Endothelial cell of umbilical vein (primary cell): ENCODE data around the gene RNU7-1. TPM values are rescaled to one million over a fixed set of nuclear protein-coding genes. Genes with fewer than 3 reads are reported as not detected.
A peak's percentile ranks its signal among the peaks of the same experiment; 100 is the strongest.

ENCODE experiments used
- BruUV-seq: library from RNA; stranded (reverse); fragments of 400-500 nt; replicated peaks from 2 replicates; lab custom pipeline; 2021; lab: Mats Ljungman, UMichigan
- CTCF ChIA-PET: fragments of 300-600, 350-600 bp; sonication (Branson Sonifier 250); formaldehyde crosslinking; loops from one replicate; lab custom pipeline; 2021; ENCODE audit warnings: antibody characterized with exemption, inconsistent platforms; lab: Charles Lee
- POLR2A ChIA-PET: fragments of 300-600, 350-600 bp; sonication (Branson Sonifier 250); formaldehyde crosslinking; loops from one replicate; lab custom pipeline; 2021; ENCODE audit warnings: antibody characterized with exemption, inconsistent platforms; lab: Charles Lee
- DNase-seq: peaks from one replicate; pipeline ENCODE4 v3.0.0-alpha.2; 2011; ENCODE audit warnings: low read depth, low spot score
- FAIRE-seq: peaks from 2 replicates; lab custom pipeline; 2011; peaks lifted over from hg19 to GRCh38; lab: Jason Lieb, UNC
- H2AFZ ChIP-seq: 2 replicates; pipeline ENCODE4 v1.6.0; 2012; ENCODE audit warnings: low read depth, low read length, control low read depth, inconsistent platforms
- H3K27ac ChIP-seq: 2 replicates; pipeline ENCODE4 v1.5.1; 2011; ENCODE audit warnings: low read depth, mild to moderate bottlenecking, control low read depth, low read length, moderate library complexity; ENCODE audit not compliant: insufficient read depth
- H3K27me3 ChIP-seq, 2 experiments: 2 replicates each; pipeline versions ENCODE4 v1.6.0 to v1.6.1; 2011; ENCODE audit warnings: low read length in 2 of 2, mixed read lengths in 1 of 2; ENCODE audit not compliant: control insufficient read depth in 2 of 2, insufficient read depth in 2 of 2
- H3K36me3 ChIP-seq, 2 experiments: 2 replicates in 1 of 2; 3 replicates in 1 of 2; pipeline ENCODE4 v1.5.1; 2011; ENCODE audit warnings: low read length in 2 of 2, mild to moderate bottlenecking in 1 of 2, moderate library complexity in 1 of 2; ENCODE audit not compliant: control insufficient read depth in 2 of 2, insufficient read depth in 2 of 2; ENCODE audit errors: extremely low read depth in 1 of 2
- H3K4me1 ChIP-seq: 3 replicates; pipeline ENCODE4 v1.5.1; 2011; ENCODE audit warnings: mild to moderate bottlenecking, low read length; ENCODE audit not compliant: control insufficient read depth, insufficient read depth; ENCODE audit errors: extremely low read depth
- H3K4me2 ChIP-seq: 2 replicates; pipeline ENCODE4 v1.6.1; 2011; ENCODE audit warnings: low read length, control low read depth, mixed read lengths; ENCODE audit not compliant: insufficient read depth
- H3K4me3 ChIP-seq, 3 experiments: fragments of 200-600 bp in 1 of 3; sonication (generic), shearing (Covaris generic) in 1 of 3; replicated peaks in 1 of 3; 2 replicates each; pipeline ENCODE4 v1.5.1; 2011 to 2016; ENCODE audit warnings: control low read depth in 3 of 3, low read length in 3 of 3, mild to moderate bottlenecking in 2 of 3, inconsistent platforms in 1 of 3, low read depth in 1 of 3, moderate library complexity in 1 of 3; ENCODE audit not compliant: insufficient read depth in 1 of 3
- H3K79me2 ChIP-seq: 2 replicates; pipeline ENCODE4 v1.6.0; 2012; ENCODE audit warnings: low read length, inconsistent platforms; ENCODE audit not compliant: control insufficient read depth, insufficient read depth
- H3K9ac ChIP-seq: replicated peaks from 2 replicates; pipeline ENCODE3; 2011; ENCODE audit warnings: low read length, control low read depth; ENCODE audit not compliant: insufficient read depth; ENCODE audit errors: extremely low read depth
- H3K9me1 ChIP-seq: replicated peaks from 3 replicates; pipeline ENCODE4 v1.6.0; 2011; ENCODE audit warnings: mild to moderate bottlenecking, low read length; ENCODE audit not compliant: control insufficient read depth, insufficient read depth; ENCODE audit errors: extremely low read depth
- H3K9me3 ChIP-seq: replicated peaks from 2 replicates; pipeline ENCODE4 v1.5.1; 2012; ENCODE audit warnings: low read length, inconsistent platforms; ENCODE audit not compliant: control insufficient read depth, insufficient read depth
- H4K20me1 ChIP-seq: replicated peaks from 2 replicates; pipeline ENCODE3; 2011; ENCODE audit warnings: mild to moderate bottlenecking, low read length; ENCODE audit not compliant: control insufficient read depth, insufficient read depth; ENCODE audit errors: extremely low read depth
- EZH2 ChIP-seq: IDR thresholded peaks from 2 replicates; pipeline ENCODE4 v1.6.1; 2012; ENCODE audit warnings: borderline replicate concordance, low read depth, mild to moderate bottlenecking, moderate library complexity, low read length, inconsistent platforms; ENCODE audit not compliant: severe bottlenecking
- FOS ChIP-seq: IDR thresholded peaks from 2 replicates; pipeline ENCODE4 v1.6.1; 2011; ENCODE audit warnings: mild to moderate bottlenecking, low read length, moderate library complexity, borderline replicate concordance; ENCODE audit not compliant: insufficient read depth
- GATA2 ChIP-seq: IDR thresholded peaks from 2 replicates; pipeline ENCODE4 v1.7.0; 2011; ENCODE audit warnings: low read depth, mild to moderate bottlenecking, moderate library complexity, mixed read lengths, low read length; ENCODE audit not compliant: insufficient read length, insufficient read depth
- JUN ChIP-seq: IDR thresholded peaks from 2 replicates; pipeline ENCODE4 v1.6.1; 2011; ENCODE audit warnings: borderline replicate concordance, low read depth; ENCODE audit not compliant: insufficient read length, insufficient read depth
- MYC ChIP-seq: IDR thresholded peaks from one replicate; pipeline ENCODE4 v1.6.1; 2011; ENCODE audit warnings: mild to moderate bottlenecking, low read depth, low read length
- POLR2A ChIP-seq: IDR thresholded peaks from 2 replicates; pipeline ENCODE4 v1.6.1; 2012; ENCODE audit warnings: low read depth, mild to moderate bottlenecking, control low read depth, low read length
- POLR2AphosphoS5 ChIP-seq: IDR thresholded peaks from 2 replicates; pipeline ENCODE4 v1.6.1; 2012; ENCODE audit warnings: low read depth, mild to moderate bottlenecking, control low read depth, low read length, moderate library complexity; ENCODE audit not compliant: insufficient read depth
- dilution Hi-C: fragments of 300-500 bp; cut with MboI; formaldehyde crosslinking; loops from one replicate; pipeline ENCODE4 v1.15.0; 2019; ENCODE audit warnings: low sequenced_read_pairs; ENCODE audit not compliant: extremely low pct_ligation_motif_present
- intact Hi-C: fragments of 100-400 bp; cut with micrococcal nuclease; formaldehyde crosslinking; loops from one replicate; pipeline ENCODE4 v1.10.0; 2022
- polyA plus RNA-seq, 4 experiments: library from polyadenylated mRNA; depleted of rRNA in 3 of 4; stranded (reverse) in 3 of 4; unstranded in 1 of 4; fragments of >200 nt; gene quantifications; 2 replicates each; pipeline versions ENCODE4 v1.2.1 to v1.2.3, GENCODE V29; 2011 to 2012; ENCODE audit warnings: missing spikeins in 1 of 4
- total RNA-seq: library from RNA; stranded (reverse); gene quantifications from 2 replicates; pipeline ENCODE4 v1.2.3, GENCODE V29; 2021
- TF ChIP-seq, protein P1 (sequence below), 2 donors: IDR thresholded peaks; 1 replicate in 1 of 2; 2 replicates in 1 of 2; pipeline ENCODE4 v1.5.1; 2011; ENCODE audit warnings: low read length in 2 of 2, mild to moderate bottlenecking in 2 of 2, moderate library complexity in 2 of 2, control low read depth in 1 of 2, inconsistent platforms in 1 of 2, low read depth in 1 of 2; ENCODE audit not compliant: insufficient read depth in 1 of 2; ENCODE audit errors: extremely low read depth in 1 of 2
- TF ChIP-seq, protein P2 (sequence below): IDR thresholded peaks from 2 replicates; pipeline ENCODE4 v1.6.1; 2011; ENCODE audit not compliant: insufficient read depth, insufficient read length

RNU7-1 gene
- total and polyA plus RNA-seq, 2 donors (not counting 3 experiments of a cell fraction or from before 2014, with no cell fraction given) = not detected

DNA sequence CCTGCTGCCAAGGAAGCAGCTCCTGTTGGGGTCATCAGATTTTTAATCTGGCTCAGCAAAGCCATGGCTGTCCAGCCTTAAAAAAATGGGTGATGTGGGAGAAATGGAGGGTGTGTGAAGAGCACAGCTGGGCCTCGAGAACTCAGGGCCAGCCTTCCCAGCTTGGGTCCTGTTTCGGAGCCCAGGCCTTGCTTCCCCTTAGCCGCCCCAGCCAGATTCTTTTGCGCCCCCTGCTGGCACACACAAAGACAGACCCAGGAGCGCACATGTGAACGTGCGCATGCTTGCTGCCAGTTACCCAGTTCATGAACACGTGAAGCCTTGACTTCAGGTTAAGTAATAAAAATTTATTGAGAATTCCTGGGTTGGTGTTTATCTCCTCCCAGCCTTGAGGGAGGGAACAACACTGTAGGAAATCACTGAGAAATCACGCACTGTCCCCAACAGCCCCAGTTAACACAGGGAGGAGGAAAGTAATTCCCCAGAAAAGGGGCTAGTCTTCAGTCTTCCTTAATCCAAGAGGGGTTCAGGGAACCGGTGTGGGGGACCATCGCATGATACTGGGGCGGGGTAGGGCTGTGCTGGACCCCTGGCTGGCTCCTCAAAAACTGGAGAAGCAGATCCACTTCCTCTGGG is 21.5 kb downstream of the RNU7-1 start:
- Histone ChIP-seq H3K79me2 (peaks cover 27% of the 10 kb centered on the region), H3K4me1 (peaks cover 23% of the 10 kb centered on the region), H3K27ac (no peak overlapping the region), H3K9me1 (no peaks in the 10 kb centered on the region), H2AFZ (no peak overlapping the region), H3K36me3 (peaks cover 13 to 30% of the 10 kb centered on the region in 2 experiments), H3K4me3 (no peak overlapping the region), H4K20me1 (no peaks in the 10 kb centered on the region), H3K4me2 (no peak overlapping the region), H3K9me3 (no peaks in the 10 kb centered on the region), H3K9ac (no peak overlapping the region), H3K27me3 (no peaks in the 10 kb centered on the region)
- intact Hi-C loops (loop anchor here (1.0 kb wide), 3 partner anchors 21 to 96 kb away; partner anchors contain the start of gene C12orf57), dilution Hi-C loops (no loop called here)
- TF ChIP-seq MYC (no peak), POLR2AphosphoS5 (peak; percentile 31), JUN (no peak), POLR2A (no peak), FOS (no peak), GATA2 (no peak), EZH2 (no peak)
- TF ChIP-seq, protein P1, sequence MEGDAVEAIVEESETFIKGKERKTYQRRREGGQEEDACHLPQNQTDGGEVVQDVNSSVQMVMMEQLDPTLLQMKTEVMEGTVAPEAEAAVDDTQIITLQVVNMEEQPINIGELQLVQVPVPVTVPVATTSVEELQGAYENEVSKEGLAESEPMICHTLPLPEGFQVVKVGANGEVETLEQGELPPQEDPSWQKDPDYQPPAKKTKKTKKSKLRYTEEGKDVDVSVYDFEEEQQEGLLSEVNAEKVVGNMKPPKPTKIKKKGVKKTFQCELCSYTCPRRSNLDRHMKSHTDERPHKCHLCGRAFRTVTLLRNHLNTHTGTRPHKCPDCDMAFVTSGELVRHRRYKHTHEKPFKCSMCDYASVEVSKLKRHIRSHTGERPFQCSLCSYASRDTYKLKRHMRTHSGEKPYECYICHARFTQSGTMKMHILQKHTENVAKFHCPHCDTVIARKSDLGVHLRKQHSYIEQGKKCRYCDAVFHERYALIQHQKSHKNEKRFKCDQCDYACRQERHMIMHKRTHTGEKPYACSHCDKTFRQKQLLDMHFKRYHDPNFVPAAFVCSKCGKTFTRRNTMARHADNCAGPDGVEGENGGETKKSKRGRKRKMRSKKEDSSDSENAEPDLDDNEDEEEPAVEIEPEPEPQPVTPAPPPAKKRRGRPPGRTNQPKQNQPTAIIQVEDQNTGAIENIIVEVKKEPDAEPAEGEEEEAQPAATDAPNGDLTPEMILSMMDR (IDR thresholded peaks at IDR 0.05; ENCODE audit: extremely low read depth in 1 of 2, insufficient read depth in 1 of 2, low read depth in 1 of 2, low read length in 2 of 2) = peak; percentile 89 to 92
- TF ChIP-seq, protein P2, sequence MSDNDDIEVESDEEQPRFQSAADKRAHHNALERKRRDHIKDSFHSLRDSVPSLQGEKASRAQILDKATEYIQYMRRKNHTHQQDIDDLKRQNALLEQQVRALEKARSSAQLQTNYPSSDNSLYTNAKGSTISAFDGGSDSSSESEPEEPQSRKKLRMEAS = peak; percentile 69
- peak; percentile 80 for DNase-seq
- FAIRE-seq = peak; percentile 95
- ChIA-PET POLR2A (interaction anchor here (1.0 kb wide), 1 partner anchor 20 kb away, joined by 6 read pairs; the partner anchor contains the start of gene C12orf57), CTCF (interaction anchor here (0.6 to 4.0 kb wide), 28 partner anchors 9 to 673 kb away, joined by 3 to 124 read pairs (median 4); partner anchors contain the start of genes C12orf57, C1RL, LPCAT3 and RNU7-1)
- BruUV-seq = no TSS peak
